ENCODE results near the gene CHST11. TPM values are rescaled to one million over a fixed set of nuclear protein-coding genes. Genes with fewer than 3 reads are reported as not detected.
A peak's percentile ranks its signal among the peaks of the same experiment; 100 is the strongest.

The CHST11 gene
- total and polyA plus RNA-seq, 9 of the 15 experiments (the other 6 are each of a cell fraction or from before 2014, with no cell fraction given) = 2.3 to 38.7 (median 15.0) TPM

- TF ChIP-seq, protein P1, sequence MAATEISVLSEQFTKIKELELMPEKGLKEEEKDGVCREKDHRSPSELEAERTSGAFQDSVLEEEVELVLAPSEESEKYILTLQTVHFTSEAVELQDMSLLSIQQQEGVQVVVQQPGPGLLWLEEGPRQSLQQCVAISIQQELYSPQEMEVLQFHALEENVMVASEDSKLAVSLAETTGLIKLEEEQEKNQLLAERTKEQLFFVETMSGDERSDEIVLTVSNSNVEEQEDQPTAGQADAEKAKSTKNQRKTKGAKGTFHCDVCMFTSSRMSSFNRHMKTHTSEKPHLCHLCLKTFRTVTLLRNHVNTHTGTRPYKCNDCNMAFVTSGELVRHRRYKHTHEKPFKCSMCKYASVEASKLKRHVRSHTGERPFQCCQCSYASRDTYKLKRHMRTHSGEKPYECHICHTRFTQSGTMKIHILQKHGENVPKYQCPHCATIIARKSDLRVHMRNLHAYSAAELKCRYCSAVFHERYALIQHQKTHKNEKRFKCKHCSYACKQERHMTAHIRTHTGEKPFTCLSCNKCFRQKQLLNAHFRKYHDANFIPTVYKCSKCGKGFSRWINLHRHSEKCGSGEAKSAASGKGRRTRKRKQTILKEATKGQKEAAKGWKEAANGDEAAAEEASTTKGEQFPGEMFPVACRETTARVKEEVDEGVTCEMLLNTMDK (IDR thresholded peaks at IDR 0.05; ENCODE audit: borderline replicate concordance, insufficient read depth, low read depth, low read length, poor library complexity, severe bottlenecking) = no peak
- TF ChIP-seq HMG20A (CRISPR knock-in tag; conservative IDR thresholded peaks at IDR 0.05) (no peak), FOXJ2 (tag; IDR thresholded peaks at IDR 0.05) (no peak; the same call in 1 of the 2 replicates), RCOR1 (IDR thresholded peaks at IDR 0.05; ENCODE audit: borderline replicate concordance in 1 of 2, low read depth in 2 of 2, low read length in 2 of 2) (peak in 1 of 2 experiments; percentile 65; a peak in 1 of 4 replicates), ZNF280A (IDR thresholded peaks at IDR 0.05; ENCODE audit: low read depth, partially characterized antibody) (no peak), ZNF76 (CRISPR knock-in tag; IDR thresholded peaks at IDR 0.05; ENCODE audit: borderline replicate concordance) (no peak), YY1 (IDR thresholded peaks at IDR 0.05; ENCODE audit: borderline replicate concordance in 1 of 3, control insufficient read depth in 1 of 3, extremely low read depth in 1 of 3, insufficient read depth in 3 of 3, insufficient read length in 1 of 3, insufficient replicate concordance in 2 of 3, low read depth in 1 of 3, low read length in 2 of 3) (no peak), RFX5 (IDR thresholded peaks at IDR 0.05; ENCODE audit: low read depth, low read length) (no peak)
- TF ChIP-seq, protein P2, sequence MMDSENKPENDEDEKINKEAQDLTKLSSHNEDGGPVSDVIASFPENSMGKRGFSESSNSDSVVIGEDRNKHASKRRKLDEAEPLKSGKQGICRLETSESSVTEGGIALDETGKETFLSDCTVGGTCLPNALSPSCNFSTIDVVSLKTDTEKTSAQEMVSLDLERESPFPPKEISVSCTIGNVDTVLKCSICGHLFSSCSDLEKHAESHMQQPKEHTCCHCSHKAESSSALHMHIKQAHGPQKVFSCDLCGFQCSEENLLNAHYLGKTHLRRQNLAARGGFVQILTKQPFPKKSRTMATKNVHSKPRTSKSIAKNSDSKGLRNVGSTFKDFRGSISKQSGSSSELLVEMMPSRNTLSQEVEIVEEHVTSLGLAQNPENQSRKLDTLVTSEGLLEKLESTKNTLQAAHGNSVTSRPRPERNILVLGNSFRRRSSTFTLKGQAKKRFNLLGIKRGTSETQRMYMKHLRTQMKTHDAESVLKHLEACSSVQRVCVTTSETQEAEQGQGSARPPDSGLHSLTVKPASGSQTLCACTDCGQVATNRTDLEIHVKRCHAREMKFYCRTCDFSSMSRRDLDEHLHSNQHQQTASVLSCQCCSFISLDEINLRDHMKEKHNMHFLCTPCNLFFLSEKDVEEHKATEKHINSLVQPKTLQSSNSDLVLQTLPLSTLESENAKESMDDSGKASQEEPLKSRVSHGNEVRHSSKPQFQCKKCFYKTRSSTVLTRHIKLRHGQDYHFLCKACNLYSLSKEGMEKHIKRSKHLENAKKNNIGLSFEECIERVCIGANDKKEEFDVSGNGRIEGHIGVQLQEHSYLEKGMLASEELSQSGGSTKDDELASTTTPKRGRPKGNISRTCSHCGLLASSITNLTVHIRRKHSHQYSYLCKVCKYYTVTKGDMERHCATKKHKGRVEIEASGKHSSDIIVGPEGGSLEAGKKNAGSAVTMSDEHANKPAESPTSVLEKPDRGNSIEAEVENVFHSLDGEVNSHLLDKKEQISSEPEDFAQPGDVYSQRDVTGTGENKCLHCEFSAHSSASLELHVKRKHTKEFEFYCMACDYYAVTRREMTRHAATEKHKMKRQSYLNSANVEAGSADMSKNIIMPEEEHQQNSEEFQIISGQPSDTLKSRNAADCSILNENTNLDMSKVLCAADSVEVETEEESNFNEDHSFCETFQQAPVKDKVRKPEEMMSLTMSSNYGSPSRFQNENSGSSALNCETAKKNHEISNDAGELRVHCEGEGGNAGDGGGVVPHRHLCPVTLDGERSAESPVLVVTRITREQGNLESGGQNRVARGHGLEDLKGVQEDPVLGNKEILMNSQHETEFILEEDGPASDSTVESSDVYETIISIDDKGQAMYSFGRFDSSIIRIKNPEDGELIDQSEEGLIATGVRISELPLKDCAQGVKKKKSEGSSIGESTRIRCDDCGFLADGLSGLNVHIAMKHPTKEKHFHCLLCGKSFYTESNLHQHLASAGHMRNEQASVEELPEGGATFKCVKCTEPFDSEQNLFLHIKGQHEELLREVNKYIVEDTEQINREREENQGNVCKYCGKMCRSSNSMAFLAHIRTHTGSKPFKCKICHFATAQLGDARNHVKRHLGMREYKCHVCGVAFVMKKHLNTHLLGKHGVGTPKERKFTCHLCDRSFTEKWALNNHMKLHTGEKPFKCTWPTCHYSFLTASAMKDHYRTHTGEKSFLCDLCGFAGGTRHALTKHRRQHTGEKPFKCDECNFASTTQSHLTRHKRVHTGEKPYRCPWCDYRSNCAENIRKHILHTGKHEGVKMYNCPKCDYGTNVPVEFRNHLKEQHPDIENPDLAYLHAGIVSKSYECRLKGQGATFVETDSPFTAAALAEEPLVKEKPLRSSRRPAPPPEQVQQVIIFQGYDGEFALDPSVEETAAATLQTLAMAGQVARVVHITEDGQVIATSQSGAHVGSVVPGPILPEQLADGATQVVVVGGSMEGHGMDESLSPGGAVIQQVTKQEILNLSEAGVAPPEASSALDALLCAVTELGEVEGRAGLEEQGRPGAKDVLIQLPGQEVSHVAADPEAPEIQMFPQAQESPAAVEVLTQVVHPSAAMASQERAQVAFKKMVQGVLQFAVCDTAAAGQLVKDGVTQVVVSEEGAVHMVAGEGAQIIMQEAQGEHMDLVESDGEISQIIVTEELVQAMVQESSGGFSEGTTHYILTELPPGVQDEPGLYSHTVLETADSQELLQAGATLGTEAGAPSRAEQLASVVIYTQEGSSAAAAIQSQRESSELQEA (IDR thresholded peaks at IDR 0.05; ENCODE audit: low read depth) = no peak
- TF ChIP-seq, protein P3, sequence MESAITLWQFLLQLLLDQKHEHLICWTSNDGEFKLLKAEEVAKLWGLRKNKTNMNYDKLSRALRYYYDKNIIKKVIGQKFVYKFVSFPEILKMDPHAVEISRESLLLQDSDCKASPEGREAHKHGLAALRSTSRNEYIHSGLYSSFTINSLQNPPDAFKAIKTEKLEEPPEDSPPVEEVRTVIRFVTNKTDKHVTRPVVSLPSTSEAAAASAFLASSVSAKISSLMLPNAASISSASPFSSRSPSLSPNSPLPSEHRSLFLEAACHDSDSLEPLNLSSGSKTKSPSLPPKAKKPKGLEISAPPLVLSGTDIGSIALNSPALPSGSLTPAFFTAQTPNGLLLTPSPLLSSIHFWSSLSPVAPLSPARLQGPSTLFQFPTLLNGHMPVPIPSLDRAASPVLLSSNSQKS (CRISPR knock-in tag; IDR thresholded peaks at IDR 0.05) = no peak
- TF ChIP-seq, protein P4, sequence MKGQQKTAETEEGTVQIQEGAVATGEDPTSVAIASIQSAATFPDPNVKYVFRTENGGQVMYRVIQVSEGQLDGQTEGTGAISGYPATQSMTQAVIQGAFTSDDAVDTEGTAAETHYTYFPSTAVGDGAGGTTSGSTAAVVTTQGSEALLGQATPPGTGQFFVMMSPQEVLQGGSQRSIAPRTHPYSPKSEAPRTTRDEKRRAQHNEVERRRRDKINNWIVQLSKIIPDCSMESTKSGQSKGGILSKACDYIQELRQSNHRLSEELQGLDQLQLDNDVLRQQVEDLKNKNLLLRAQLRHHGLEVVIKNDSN (CRISPR knock-in tag; IDR thresholded peaks at IDR 0.05) = no peak
Measured at GRCh38 chr12:104480012-104480411, 23.3 kb downstream of the CHST11 start (continued).
